ENCODE measurements around the gene FRMPD1.

DNA sequence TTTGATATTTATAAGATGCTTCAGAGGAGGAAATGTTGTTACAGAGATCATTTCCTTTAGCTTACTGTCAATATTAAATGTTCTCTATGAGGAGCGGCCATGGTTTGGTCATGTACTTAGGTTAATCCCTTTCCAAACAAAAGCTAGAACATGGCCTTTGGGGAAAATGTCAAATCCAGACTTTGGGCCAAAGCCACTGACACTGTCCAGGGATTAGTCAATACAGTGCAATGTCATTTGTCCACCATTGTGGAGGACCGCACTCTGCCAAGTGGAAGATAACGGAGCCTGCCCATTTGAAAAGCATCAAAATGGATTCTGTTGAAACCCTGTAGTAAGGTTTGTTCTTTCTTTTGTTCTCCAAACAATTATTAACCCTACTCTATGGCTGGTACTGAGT lies 50.1 kb downstream of the FRMPD1 start:
- no peak for TF ChIP-seq IRF2 (CRISPR knock-in tag; IDR thresholded peaks at IDR 0.05; ENCODE audit: borderline replicate concordance, low read depth)
- TF ChIP-seq NR1H2 (CRISPR knock-in tag; IDR thresholded peaks at IDR 0.05): no peak
- no peak for TF ChIP-seq CTCF (IDR thresholded peaks at IDR 0.05)
- no peak for TF ChIP-seq JUN (CRISPR knock-in tag; IDR thresholded peaks at IDR 0.05)
- TF ChIP-seq NR2C2 (CRISPR knock-in tag; IDR thresholded peaks at IDR 0.05): no peak
- TF ChIP-seq ESRRA (CRISPR knock-in tag; IDR thresholded peaks at IDR 0.05; ENCODE audit: borderline replicate concordance): no peak
- TF ChIP-seq USF2 (CRISPR knock-in tag; IDR thresholded peaks at IDR 0.05): no peak
- TF ChIP-seq ZNF232 (CRISPR knock-in tag; IDR thresholded peaks at IDR 0.05): no peak
- no peak for TF ChIP-seq FOXP1 (CRISPR knock-in tag; IDR thresholded peaks at IDR 0.05; ENCODE audit: borderline replicate concordance)
- TF ChIP-seq, protein P1, sequence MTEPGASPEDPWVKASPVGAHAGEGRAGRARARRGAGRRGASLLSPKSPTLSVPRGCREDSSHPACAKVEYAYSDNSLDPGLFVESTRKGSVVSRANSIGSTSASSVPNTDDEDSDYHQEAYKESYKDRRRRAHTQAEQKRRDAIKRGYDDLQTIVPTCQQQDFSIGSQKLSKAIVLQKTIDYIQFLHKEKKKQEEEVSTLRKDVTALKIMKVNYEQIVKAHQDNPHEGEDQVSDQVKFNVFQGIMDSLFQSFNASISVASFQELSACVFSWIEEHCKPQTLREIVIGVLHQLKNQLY (CRISPR knock-in tag; IDR thresholded peaks at IDR 0.05): no peak
- no peak for TF ChIP-seq ETV6 (CRISPR knock-in tag; IDR thresholded peaks at IDR 0.05)
- TF ChIP-seq ZNF396 (CRISPR knock-in tag; IDR thresholded peaks at IDR 0.05; ENCODE audit: borderline replicate concordance): no peak
